ENCODE measurements around the gene THAP2.
"Not testable (repeated sequence)": the region's sequence is repeated elsewhere in the genome, so short reads cannot be mapped to it uniquely, and the experiment has no call there.

THAP2 gene

GRCh38 chr12:71662849-71663560 lies 1.1 kb upstream of the THAP2 start:
- DNase-seq (ENCODE audit: low spot score): peak; percentile 81

- no peak for DNase-seq (ENCODE audit: low spot score)
These were observed 449 bp downstream of the THAP2 start for GRCh38 chr12:71664411-71665089.

GRCh38 chr12:71665090-71665463 lies 976 bp downstream of the THAP2 start:
- DNase-seq (ENCODE audit: low spot score): no peak

GRCh38 chr12:71666259-71666658 lies 2.2 kb downstream of the THAP2 start:
- DNase-seq (ENCODE audit: low spot score): no peak

- DNase-seq (ENCODE audit: low spot score): no peak
These were observed 7.2 kb downstream of the THAP2 start for GRCh38 chr12:71671311-71671710.

GRCh38 chr12:71671816-71672215 lies 7.7 kb downstream of the THAP2 start:
- no peak for DNase-seq (ENCODE audit: low spot score)

- DNase-seq (ENCODE audit: low spot score): no peak
These were observed 18.4 kb downstream of the THAP2 start for GRCh38 chr12:71682466-71682865.

- DNase-seq (ENCODE audit: low spot score): no peak
These were observed 19.5 kb downstream of the THAP2 start for GRCh38 chr12:71683633-71684032.

- peak; percentile 46 for DNase-seq (ENCODE audit: low spot score)
These were observed 20.0 kb downstream of the THAP2 start for GRCh38 chr12:71684081-71684480.

- DNase-seq (ENCODE audit: low spot score): no peak
These were observed 21.3 kb downstream of the THAP2 start for GRCh38 chr12:71685312-71685906.

GRCh38 chr12:71685914-71686657 lies 22.0 kb downstream of the THAP2 start, which contains the start of gene TMEM19:
TSS of gene TMEM19 (plus strand) at chr12:71686082. CDS start at chr12:71686681, 599 bp downstream.
- DNase-seq (ENCODE audit: low spot score): peak; percentile 76

- no peak for DNase-seq (ENCODE audit: low spot score)
These were observed 22.5 kb downstream of the THAP2 start for GRCh38 chr12:71686658-71687025.

GRCh38 chr12:71687172-71687571 lies 23.1 kb downstream of the THAP2 start:
- not testable (repeated sequence) for DNase-seq (ENCODE audit: low spot score)

- no peak for DNase-seq (ENCODE audit: low spot score)
These were observed 25.0 kb downstream of the THAP2 start for GRCh38 chr12:71688961-71689570.

- DNase-seq (ENCODE audit: low spot score): no peak
These were observed 27.5 kb downstream of the THAP2 start for GRCh38 chr12:71691504-71692129.

GRCh38 chr12:71693126-71693525 lies 29.0 kb downstream of the THAP2 start:
- DNase-seq (ENCODE audit: low spot score): no peak

- DNase-seq (ENCODE audit: low spot score): not testable (repeated sequence)
These were observed 29.6 kb downstream of the THAP2 start for GRCh38 chr12:71693651-71694050.

GRCh38 chr12:71694099-71694820 lies 30.2 kb downstream of the THAP2 start:
- DNase-seq (ENCODE audit: low spot score): no peak

- no peak for DNase-seq (ENCODE audit: low spot score)
These were observed 31.7 kb downstream of the THAP2 start for GRCh38 chr12:71695782-71696181.

- not testable (repeated sequence) for DNase-seq (ENCODE audit: low spot score)
These were observed 38.1 kb downstream of the THAP2 start for GRCh38 chr12:71702181-71702580.

- no peak for DNase-seq (ENCODE audit: low spot score)
These were observed 38.5 kb downstream of the THAP2 start for GRCh38 chr12:71702590-71702989.

All from CD4-positive, alpha-beta T cell treated with Interleukin-15 for 4 hours (primary cell).